ENCODE results near the gene EPB41L4B. TPM values are rescaled to one million over a fixed set of nuclear protein-coding genes. Genes with fewer than 3 reads are reported as not detected.
A peak's percentile ranks its signal among the peaks of the same experiment; 100 is the strongest.

Gene EPB41L4B
- total RNA-seq, 4 donors from 2014 or later, result 0.42 to 2.3 (median 1.5) TPM

GRCh38 chr9:109149089-109149488, 171.8 kb downstream of the EPB41L4B start:
- H3K4me3 ChIP-seq, result no peak overlapping the region
- no peak overlapping the region for H3K27ac ChIP-seq (replicated peaks in 1 of 4)
- no peak for DNase-seq (ENCODE audit: extremely low spot score)
- TF ChIP-seq POLR2A (IDR thresholded peaks at IDR 0.05; ENCODE audit: low read depth) (no peak), POLR2AphosphoS5 (IDR thresholded peaks at IDR 0.05) (no peak), EP300 (IDR thresholded peaks at IDR 0.05) (no peak), CTCF (IDR thresholded peaks at IDR 0.05) (no peak)
- no peaks in the 10 kb centered on the region for H3K27me3 ChIP-seq
- WGBS, result 90% methylated on average over 5 of the region's 5 CpGs
- H3K9me3 ChIP-seq, result peaks cover 0 to 7% (median 5%) of the 10 kb centered on the region in 4 donors
- H3K36me3 ChIP-seq, result no peaks in the 10 kb centered on the region
- intact Hi-C loops (cut with DNase I), result no loop called here
- H3K4me1 ChIP-seq, result no peaks in the 10 kb centered on the region

- peak; percentile 19 for DNase-seq (ENCODE audit: extremely low spot score)
- H3K27ac ChIP-seq (replicated peaks in 1 of 4), result no peak overlapping the region
- H3K4me3 ChIP-seq, result no peak overlapping the region
- H3K4me1 ChIP-seq, result no peaks in the 10 kb centered on the region
- TF ChIP-seq EP300 (IDR thresholded peaks at IDR 0.05) (no peak), POLR2AphosphoS5 (IDR thresholded peaks at IDR 0.05) (no peak), CTCF (IDR thresholded peaks at IDR 0.05) (no peak), POLR2A (IDR thresholded peaks at IDR 0.05; ENCODE audit: low read depth) (no peak)
- no peaks in the 10 kb centered on the region for H3K27me3 ChIP-seq
- no peaks in the 10 kb centered on the region for H3K36me3 ChIP-seq
- no peaks in the 10 kb centered on the region for H3K9me3 ChIP-seq
- intact Hi-C loops (cut with DNase I), result no loop called here
- WGBS, result 90% methylated on average over 6 of the region's 6 CpGs
Measured at GRCh38 chr9:109145051-109145450, 175.8 kb downstream of the EPB41L4B start.

- TF ChIP-seq POLR2AphosphoS5 (IDR thresholded peaks at IDR 0.05) (no peak), CTCF (IDR thresholded peaks at IDR 0.05) (no peak), EP300 (IDR thresholded peaks at IDR 0.05) (no peak), POLR2A (IDR thresholded peaks at IDR 0.05; ENCODE audit: low read depth) (no peak)
- H3K36me3 ChIP-seq, result no peaks in the 10 kb centered on the region
- no peak overlapping the region for H3K4me3 ChIP-seq
- H3K27ac ChIP-seq (replicated peaks in 1 of 4), result no peak overlapping the region
- no peaks in the 10 kb centered on the region for H3K9me3 ChIP-seq
- WGBS, result 77% methylated on average over 5 of the region's 5 CpGs
- DNase-seq (ENCODE audit: extremely low spot score), result peak; percentile 60
- H3K4me1 ChIP-seq, result no peaks in the 10 kb centered on the region
- H3K27me3 ChIP-seq, result no peaks in the 10 kb centered on the region
- intact Hi-C loops (cut with DNase I), result no loop called here
Measured at GRCh38 chr9:109143881-109144562, 176.8 kb downstream of the EPB41L4B start.

GRCh38 chr9:109141375-109141774, 179.5 kb downstream of the EPB41L4B start:
- Histone ChIP-seq H3K36me3 (no peaks in the 10 kb centered on the region), H3K27me3 (no peaks in the 10 kb centered on the region), H3K4me3 (no peak overlapping the region), H3K27ac (replicated peaks in 1 of 4) (no peak overlapping the region), H3K4me1 (no peaks in the 10 kb centered on the region), H3K9me3 (no peaks in the 10 kb centered on the region)
- peak; percentile 21 for DNase-seq (ENCODE audit: extremely low spot score)
- no peak for TF ChIP-seq CTCF (IDR thresholded peaks at IDR 0.05)
- TF ChIP-seq POLR2A (IDR thresholded peaks at IDR 0.05; ENCODE audit: low read depth), result no peak
- TF ChIP-seq POLR2AphosphoS5 (IDR thresholded peaks at IDR 0.05), result no peak
- TF ChIP-seq EP300 (IDR thresholded peaks at IDR 0.05), result no peak
- WGBS, result 98% methylated on average over 5 of the region's 5 CpGs
- intact Hi-C loops (cut with DNase I), result no loop called here

GRCh38 chr9:109139851-109140250, 181.0 kb downstream of the EPB41L4B start:
- H3K36me3 ChIP-seq, result no peaks in the 10 kb centered on the region
- no peaks in the 10 kb centered on the region for H3K4me1 ChIP-seq
- TF ChIP-seq EP300 (IDR thresholded peaks at IDR 0.05) (no peak), POLR2A (IDR thresholded peaks at IDR 0.05; ENCODE audit: low read depth) (no peak), CTCF (IDR thresholded peaks at IDR 0.05) (no peak), POLR2AphosphoS5 (IDR thresholded peaks at IDR 0.05) (no peak)
- no peak overlapping the region for H3K27ac ChIP-seq (replicated peaks in 1 of 4)
- no peak overlapping the region for H3K4me3 ChIP-seq
- no peaks in the 10 kb centered on the region for H3K27me3 ChIP-seq
- H3K9me3 ChIP-seq, result no peaks in the 10 kb centered on the region
- WGBS, result 100% methylated on average over 1 of the region's 1 CpG
- no peak for DNase-seq (ENCODE audit: extremely low spot score)
- intact Hi-C loops (cut with DNase I), result no loop called here

Data from esophagus muscularis mucosa (tissue), 4 donors.